Heart right ventricle (tissue), 16 donors: ENCODE results near the gene RSKR. TPM values are rescaled to one million over a fixed set of nuclear protein-coding genes. Genes with fewer than 3 reads are reported as not detected.

Experiments
- ATAC-seq, 8 donors: fragments of 200-7000 bp; cut with Tn5 transposase; one replicate each; pipeline ENCODE4 v1.9.1; 2020; ENCODE audit warnings: mild to moderate bottlenecking in 8 of 8, moderate library complexity in 8 of 8, moderate number of reproducible peaks in 1 of 8
- DNase-seq, 2 donors: peaks; one replicate each; pipeline ENCODE4 v3.0.0-alpha.2; 2020
- H3K27ac ChIP-seq, 10 donors: fragments of 200-600 bp; sonication (generic) in 2 of 10; one replicate each; pipeline versions ENCODE4 v1.5.0 to v1.8.0; 2020 to 2022; ENCODE audit warnings: mild to moderate bottlenecking in 3 of 10
- H3K27me3 ChIP-seq, 7 donors: fragments of 200-600 bp; one replicate each; pipeline ENCODE4 v1.8.0; 2021 to 2022; ENCODE audit warnings: mild to moderate bottlenecking in 2 of 7
- H3K36me3 ChIP-seq, 9 donors: fragments of 200-600 bp; sonication (generic) in 1 of 9; one replicate each; pipeline versions ENCODE4 v1.5.0 to v1.8.0; 2020 to 2022; ENCODE audit warnings: mild to moderate bottlenecking in 2 of 9
- H3K4me1 ChIP-seq, 9 donors: fragments of 200-600 bp; sonication (generic) in 1 of 9; one replicate each; pipeline versions ENCODE4 v1.5.0 to v1.8.0; 2020 to 2022; ENCODE audit warnings: mild to moderate bottlenecking in 4 of 9
- H3K4me3 ChIP-seq, 10 donors: fragments of 200-600 bp; sonication (generic) in 2 of 10; one replicate each; pipeline versions ENCODE4 v1.5.0 to v1.8.0; 2020 to 2022; ENCODE audit warnings: mild to moderate bottlenecking in 7 of 10, moderate library complexity in 2 of 10
- H3K9me3 ChIP-seq, 11 donors: fragments of 200-600 bp in 10 of 11; sonication (generic) in 2 of 11; one replicate each; pipeline versions ENCODE4 v1.5.0 to v1.8.0; 2013 to 2022; ENCODE audit warnings: mild to moderate bottlenecking in 2 of 11, control low read depth in 1 of 11, moderate library complexity in 1 of 11
- CTCF ChIP-seq, 9 donors: fragments of 200-600 bp; sonication (generic) in 2 of 9; IDR thresholded peaks; one replicate each; pipeline versions ENCODE4 v1.5.0 to v1.8.0; 2021 to 2022; ENCODE audit warnings: antibody characterized with exemption in 9 of 9, mild to moderate bottlenecking in 5 of 9, moderate library complexity in 1 of 9
- WGBS, 2 donors: extraction: QIAGEN DNeasy Blood & Tissue Kit; methylation state at CpG; one replicate each; pipeline ENCODE4 v1.1.7; 2013; ENCODE audit warnings: inconsistent platforms in 1 of 2; 5-methylcytosine and 5-hydroxymethylcytosine counted together
- intact Hi-C, 10 donors: fragments of 100-400 bp; cut with DNase I; formaldehyde crosslinking; loops; one replicate each; pipeline versions ENCODE4 v1.11.1 to v1.14.2; 2022
- polyA plus RNA-seq, 2 donors: library from polyadenylated mRNA; stranded (reverse); fragments of 200-250 nt; gene quantifications; one replicate each; pipeline ENCODE4 v1.2.3, GENCODE V29; 2013
- total RNA-seq, 10 donors: library from RNA; stranded (reverse); fragmentation: NEBNext Ultra II Directional in 3 of 10; extraction: Animal tissue kit (Norgen Biotek cat#: 25700) in 3 of 10; gene quantifications; one replicate each; pipeline versions ENCODE4 v1.2.1 to v1.2.4, GENCODE V29; 2021 to 2023
- donor health status: Arrhythmogenic right ventricular cardiomyopathy.
- donor health status: ischemic (EF 13 %, LVEDD 7.1; RV severe dilation, severe dysfunction).
- donor health status: healthy with polysubstance abuse.
- donor health status: DM: no; HTN: yes; CAD: no.
- donor health status: DM: no; HTN: no; CAD: no.
- donor health status: ischemic (EF 25% LVEDD 6.9; RV normal size, moderate dysfunction).
- donor health status: ischemic (EF 25% LVEDD 5.7; RV mildly dilated, moderate dysfunction).
- donor health status: healthy.
- donor health status: DM: yes; HTN: yes; CAD: no.
- donor health status: Ischemic cardiomyopathy.
- donor health status: ischemic (EF 35%, LVEDD 5.7; RV mildly dilated, moderate dysfunction).
- donor health status: nonischemic (EF 11% LVEDD 7.7; RV severe dilation, severe dysfunction).
- donor health status: DM: yes; HTN: yes; CAD: no.
- donor health status: PGD.
- donor health status: ischemic (EF 29% LVEDD 5.4; RV normal size, mild dysfunction).
- donor health status: nonischemic (EF 23%, LVEDD 6.1; RV moderate dilation, normal function).

Gene RSKR
- total and polyA plus RNA-seq, 12 donors: 2.1 to 8.7 (median 4.1) TPM

GRCh38 chr17:28645576-28645939 is 31.6 kb upstream of the RSKR start:
- WGBS, 2 donors: 35 to 47% methylated on average over 8 of the region's 8 CpGs
- no peak for ATAC-seq
- no peak for TF ChIP-seq CTCF (IDR thresholded peaks at IDR 0.05)
- peak overlapping the region; percentile 68 to 97 (median 94) for H3K4me3 ChIP-seq
- no peak for DNase-seq
- peaks cover 15 to 60% (median 46%) of the 10 kb centered on the region in 9 donors for H3K4me1 ChIP-seq
- H3K27ac ChIP-seq: peak overlapping the region; percentile 87 to 98 (median 94)
- no peaks in the 10 kb centered on the region for H3K27me3 ChIP-seq
- peaks cover 0 to 61% (median 24%) of the 10 kb centered on the region in 9 donors for H3K36me3 ChIP-seq
- no peaks in the 10 kb centered on the region for H3K9me3 ChIP-seq
- intact Hi-C loops: loop anchor here in 1 of 10 donors (5.0 kb wide), 1 partner anchor 72 kb away; the partner anchor contains the start of genes RAB34 and RPL23A

GRCh38 chr17:28644787-28645575 is 31.0 kb upstream of the RSKR start, which contains the start of gene BLTP2:
Gene BLTP2, minus strand, starts transcription at chr17:28645158. Its CDS starts 102 bp downstream, at chr17:28645056.
- 0 to 1% methylated on average over 73 to 89 of the region's 89 CpGs for WGBS, 2 donors
- peaks cover 0 to 61% (median 30%) of the 10 kb centered on the region in 9 donors for H3K36me3 ChIP-seq
- H3K4me3 ChIP-seq: peak within 1 kb of the TSS; percentile 68 to 97 (median 94)
- DNase-seq (peak; percentile 97), ATAC-seq (peak; percentile 97 to 99 (median 98))
- no peaks in the 10 kb centered on the region for H3K27me3 ChIP-seq
- intact Hi-C loops: loop anchor here in 1 of 10 donors (5.0 kb wide), 1 partner anchor 72 kb away; the partner anchor contains the start of genes RAB34 and RPL23A
- no peak for TF ChIP-seq CTCF (IDR thresholded peaks at IDR 0.05)
- H3K4me1 ChIP-seq: peaks cover 15 to 60% (median 46%) of the 10 kb centered on the region in 9 donors
- H3K9me3 ChIP-seq: no peaks in the 10 kb centered on the region
- H3K27ac ChIP-seq: peak within 1 kb of the TSS; percentile 87 to 98 (median 94)

- ATAC-seq (peak in 6 of 8 donors; percentile 1 to 13 (median 3)), DNase-seq (peak; percentile 18 to 21)
- peak overlapping the region; percentile 68 to 97 (median 94) for H3K4me3 ChIP-seq
- peak overlapping the region; percentile 87 to 98 (median 94) for H3K27ac ChIP-seq
- WGBS, 2 donors: 0 to 1% methylated on average over 18 of the region's 18 CpGs
- peak in 7 of 9 donors; percentile 11 to 57 (median 44) for TF ChIP-seq CTCF (IDR thresholded peaks at IDR 0.05)
- peaks cover 0 to 63% (median 38%) of the 10 kb centered on the region in 9 donors for H3K36me3 ChIP-seq
- no peaks in the 10 kb centered on the region for H3K27me3 ChIP-seq
- H3K9me3 ChIP-seq: no peaks in the 10 kb centered on the region
- intact Hi-C loops: no loop called here
- peaks cover 15 to 58% (median 46%) of the 10 kb centered on the region in 9 donors for H3K4me1 ChIP-seq
These were observed 30.2 kb upstream of the RSKR start for GRCh38 chr17:28643983-28644786.

DNA sequence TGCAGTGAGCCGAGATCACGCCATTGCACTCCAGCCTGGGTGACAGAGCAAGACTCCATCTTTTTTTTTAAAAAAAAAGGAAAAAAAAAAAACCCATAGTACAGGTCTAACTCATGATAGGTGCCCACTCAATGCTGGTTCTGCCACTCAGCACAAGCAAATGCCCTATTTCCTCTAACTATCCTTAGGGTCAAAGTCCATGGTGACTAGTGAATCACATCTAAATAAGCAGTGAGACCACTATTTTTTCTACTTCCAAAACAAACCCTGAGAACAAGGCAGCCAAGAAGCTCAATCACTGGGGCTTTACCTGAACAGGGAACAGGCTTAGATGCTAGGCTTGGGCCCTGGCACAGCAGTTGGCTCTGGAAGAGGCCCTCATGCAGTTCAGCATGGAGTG is 27.6 kb upstream of the RSKR start:
- no peaks in the 10 kb centered on the region for H3K9me3 ChIP-seq
- H3K27ac ChIP-seq: no peak overlapping the region
- peaks cover 7 to 71% (median 58%) of the 10 kb centered on the region in 9 donors for H3K36me3 ChIP-seq
- ATAC-seq (no peak), DNase-seq (no peak)
- no peak for TF ChIP-seq CTCF (IDR thresholded peaks at IDR 0.05)
- H3K27me3 ChIP-seq: no peaks in the 10 kb centered on the region
- intact Hi-C loops: no loop called here
- H3K4me1 ChIP-seq: peaks cover 15 to 39% (median 29%) of the 10 kb centered on the region in 9 donors
- H3K4me3 ChIP-seq: no peak overlapping the region
- WGBS, 2 donors: 96 to 98% methylated on average over 2 of the region's 2 CpGs
